OCI-M1 (cell line): Measurements from ENCODE around the gene ZNF296.

ENCODE experiments used
- DNase-seq: peaks from one replicate; lab custom pipeline; 2025; lab: John Stamatoyannopoulos, UW

ZNF296 gene

GRCh38 chr19:45103508-45104319 is 27.4 kb upstream of the ZNF296 start:
- no peak for DNase-seq

GRCh38 chr19:45103156-45103507 is 26.9 kb upstream of the ZNF296 start:
- DNase-seq, result no peak

GRCh38 chr19:45102481-45102880 is 26.2 kb upstream of the ZNF296 start:
- DNase-seq, result no peak

GRCh38 chr19:45101806-45102205 is 25.5 kb upstream of the ZNF296 start:
- DNase-seq, result no peak

- no peak for DNase-seq
Observed at GRCh38 chr19:45100846-45101252, 24.6 kb upstream of the ZNF296 start.

GRCh38 chr19:45100201-45100600 is 23.9 kb upstream of the ZNF296 start:
- DNase-seq, result no peak

GRCh38 chr19:45099467-45100191 is 23.4 kb upstream of the ZNF296 start:
- DNase-seq, result no peak

- DNase-seq, result no peak
Observed at GRCh38 chr19:45098521-45099466, 22.5 kb upstream of the ZNF296 start.

- peak; percentile 87 for DNase-seq
Observed at GRCh38 chr19:45097776-45098520, 21.7 kb upstream of the ZNF296 start.

- no peak for DNase-seq
Observed at GRCh38 chr19:45097450-45097775, 21.1 kb upstream of the ZNF296 start.

- DNase-seq, result no peak
Observed at GRCh38 chr19:45096700-45097099, 20.4 kb upstream of the ZNF296 start.

GRCh38 chr19:45095496-45096413 is 19.5 kb upstream of the ZNF296 start:
- DNase-seq, result no peak

- DNase-seq, result no peak
Observed at GRCh38 chr19:45094707-45095106, 18.4 kb upstream of the ZNF296 start.

- DNase-seq, result no peak
Observed at GRCh38 chr19:45094137-45094536, 17.9 kb upstream of the ZNF296 start.

GRCh38 chr19:45092747-45093678 is 16.7 kb upstream of the ZNF296 start, which contains the start of gene PPP1R37:
TSS of gene PPP1R37 (plus strand) at chr19:45093179. CDS start at chr19:45093326, 147 bp downstream.
- peak; percentile 96 for DNase-seq

- DNase-seq, result no peak
Observed at GRCh38 chr19:45091031-45091923, 15.0 kb upstream of the ZNF296 start.

GRCh38 chr19:45090606-45091005 is 14.3 kb upstream of the ZNF296 start:
- DNase-seq, result no peak

GRCh38 chr19:45090034-45090433 is 13.8 kb upstream of the ZNF296 start:
- no peak for DNase-seq
